Anterior cingulate cortex (tissue), 58 donors: Measurements from ENCODE around the gene TBC1D3B.
A peak's percentile ranks its signal among the peaks of the same experiment; 100 is the strongest.
"Not testable (repeated sequence)": the region's sequence is repeated elsewhere in the genome, so short reads cannot be mapped to it uniquely, and the experiment has no call there.

Experiments
- DNase-seq, 58 donors: peaks; one replicate each; lab custom pipeline; 2025; lab: John Stamatoyannopoulos, UW

TBC1D3B gene

GRCh38 chr17:36183001-36183971, 6.8 kb upstream of the TBC1D3B start:
- peak in 19 of 58 donors; percentile 21 to 89 (median 59) for DNase-seq

GRCh38 chr17:36182176-36183000, 6.0 kb upstream of the TBC1D3B start:
- peak in 3 of 58 donors; percentile 34 to 89 (median 66) for DNase-seq

- DNase-seq, result not testable (repeated sequence)
These were observed 5.2 kb upstream of the TBC1D3B start for GRCh38 chr17:36181446-36182175.

- DNase-seq, result not testable (repeated sequence)
These were observed 7.6 kb downstream of the TBC1D3B start for GRCh38 chr17:36168836-36169235.

- no peak for DNase-seq
These were observed 22.4 kb downstream of the TBC1D3B start for GRCh38 chr17:36153895-36154610.

GRCh38 chr17:36152639-36153120, 23.8 kb downstream of the TBC1D3B start:
- peak in 2 of 58 donors; percentile 7 to 13 for DNase-seq

GRCh38 chr17:36151891-36152638, 24.4 kb downstream of the TBC1D3B start:
- DNase-seq, result no peak

- peak in 6 of 58 donors; percentile 1 to 30 (median 18) for DNase-seq
These were observed 27.1 kb downstream of the TBC1D3B start for GRCh38 chr17:36149296-36149820.

- peak in 46 of 58 donors; percentile 1 to 75 (median 20) for DNase-seq
These were observed 27.7 kb downstream of the TBC1D3B start for GRCh38 chr17:36148559-36149295.

GRCh38 chr17:36147601-36148000, 28.8 kb downstream of the TBC1D3B start:
- DNase-seq, result no peak

GRCh38 chr17:36144981-36145729, 31.3 kb downstream of the TBC1D3B start:
- no peak for DNase-seq

GRCh38 chr17:36144014-36144413, 32.4 kb downstream of the TBC1D3B start:
- DNase-seq, result no peak

GRCh38 chr17:36142806-36143205, 33.6 kb downstream of the TBC1D3B start:
- no peak for DNase-seq

GRCh38 chr17:36142235-36142634, 34.2 kb downstream of the TBC1D3B start:
- DNase-seq, result no peak

- no peak for DNase-seq
These were observed 40.0 kb downstream of the TBC1D3B start for GRCh38 chr17:36136439-36136838.

GRCh38 chr17:36136036-36136435, 40.4 kb downstream of the TBC1D3B start:
- no peak for DNase-seq

GRCh38 chr17:36135465-36135864, 41.0 kb downstream of the TBC1D3B start:
- no peak for DNase-seq
